SK-N-SH (cell line): Measurements from ENCODE around the gene ZNRD2. TPM values are rescaled to one million over a fixed set of nuclear protein-coding genes. Genes with fewer than 3 reads are reported as not detected.

Source experiments
- CTCF ChIA-PET: fragments of 300-600, 350-600 bp; formaldehyde crosslinking; extraction: SDS; loops from one replicate; lab custom pipeline; 2021; lab: Yijun Ruan, JAX
- POLR2A ChIA-PET: fragments of 350-600 bp; sonication (Branson Sonifier 250); formaldehyde crosslinking; extraction: SDS; loops from one replicate; lab custom pipeline; 2020; ENCODE audit warnings: antibody characterized with exemption, inconsistent platforms; lab: Yijun Ruan, JAX
- DNase-seq: peaks from one replicate; pipeline ENCODE4 v3.0.0; 2012
- H2AFZ ChIP-seq: fragments of 200-600 bp; sonication (generic); 2 replicates; pipeline ENCODE4 v1.8.1; 2016; ENCODE audit warnings: antibody characterized with exemption, mild to moderate bottlenecking, low read depth
- H3F3A ChIP-seq: fragments of 200-600 bp; sonication (generic); replicated peaks from 2 replicates; pipeline ENCODE3; 2016; ENCODE audit warnings: antibody characterized with exemption, mild to moderate bottlenecking; ENCODE audit not compliant: insufficient read depth
- H3K27ac ChIP-seq, 2 experiments: fragments of 200-500 bp in 1 of 2; fragments of 200-600 bp in 1 of 2; sonication (Bioruptor generic) in 1 of 2; sonication (generic), shearing (Covaris generic) in 1 of 2; 2 replicates each; pipeline versions ENCODE4 v1.5.1 to v1.6.1; 2014 to 2016; ENCODE audit warnings: low read depth in 2 of 2, inconsistent platforms in 1 of 2, low read length in 1 of 2, mild to moderate bottlenecking in 1 of 2, mixed read lengths in 1 of 2
- H3K27me3 ChIP-seq: fragments of 200-600 bp; sonication (generic), shearing (Covaris generic); 2 replicates; pipeline ENCODE4 v1.6.1; 2016; ENCODE audit warnings: mixed run types; ENCODE audit not compliant: insufficient read depth
- H3K36me3 ChIP-seq, 2 experiments: fragments of 200-500 bp in 1 of 2; fragments of 200-600 bp in 1 of 2; sonication (Bioruptor generic) in 1 of 2; sonication (generic) in 1 of 2; replicated peaks in 1 of 2; 2 replicates each; pipeline versions ENCODE3 to v1.5.1; 2014 to 2016; ENCODE audit warnings: low read length in 1 of 2, mild to moderate bottlenecking in 1 of 2; ENCODE audit not compliant: insufficient read depth in 2 of 2, control insufficient read depth in 1 of 2
- H3K4me1 ChIP-seq, 2 experiments: fragments of 200-500 bp in 1 of 2; fragments of 200-600 bp in 1 of 2; sonication (Bioruptor generic) in 1 of 2; sonication (generic), shearing (Covaris generic) in 1 of 2; 2 replicates each; pipeline versions ENCODE4 v1.5.1 to v1.6.1; 2014 to 2016; ENCODE audit warnings: low read depth in 1 of 2, low read length in 1 of 2, mixed run types in 1 of 2; ENCODE audit not compliant: insufficient read depth in 2 of 2, control insufficient read depth in 1 of 2
- H3K4me2 ChIP-seq: fragments of 200-600 bp; sonication (generic), shearing (Covaris generic); 2 replicates; pipeline ENCODE4 v1.6.1; 2017; ENCODE audit warnings: mixed run types
- H3K4me3 ChIP-seq, 2 experiments: fragments of 200-500 bp in 1 of 2; fragments of 200-600 bp in 1 of 2; sonication (Bioruptor generic) in 1 of 2; sonication (generic), shearing (Covaris generic) in 1 of 2; 2 replicates each; pipeline versions ENCODE4 v1.5.1 to v1.8.1; 2014 to 2016; ENCODE audit warnings: low read depth in 2 of 2, inconsistent platforms in 1 of 2, low read length in 1 of 2, mild to moderate bottlenecking in 1 of 2, mixed read lengths in 1 of 2, moderate library complexity in 1 of 2
- H3K79me2 ChIP-seq: fragments of 200-600 bp; sonication (generic); 2 replicates; pipeline ENCODE4 v1.8.1; 2017; ENCODE audit warnings: mild to moderate bottlenecking; ENCODE audit not compliant: insufficient read depth
- H3K9ac ChIP-seq: fragments of 200-600 bp; sonication (generic); 2 replicates; pipeline ENCODE4 v1.6.1; 2017; ENCODE audit warnings: mixed run types
- H3K9me2 ChIP-seq: fragments of 200-600 bp; sonication (generic); 2 replicates; pipeline ENCODE4 v1.6.1; 2017; ENCODE audit warnings: mixed run types
- H3K9me3 ChIP-seq: fragments of 200-600 bp; sonication (generic); 2 replicates; pipeline ENCODE4 v1.6.1; 2017; ENCODE audit warnings: mixed run types, mild to moderate bottlenecking, moderate library complexity
- H4K20me1 ChIP-seq: fragments of 200-600 bp; sonication (generic); 2 replicates; pipeline ENCODE4 v1.6.1; 2017; ENCODE audit warnings: mild to moderate bottlenecking, mixed run types; ENCODE audit not compliant: insufficient read depth
- EP300 ChIP-seq, 2 experiments: IDR thresholded peaks; 2 replicates each; pipeline versions ENCODE4 v1.4.0 to v1.6.1; 2012; ENCODE audit warnings: borderline replicate concordance in 1 of 2, low read depth in 1 of 2, low read length in 1 of 2
- EZH2phosphoT487 ChIP-seq: fragments of 200-600 bp; sonication (generic); IDR thresholded peaks from 2 replicates; pipeline ENCODE4 v1.6.1; 2017; ENCODE audit warnings: low read depth, mixed run types, mild to moderate bottlenecking, antibody characterized with exemption, moderate library complexity, borderline replicate concordance
- FOSL2 ChIP-seq: IDR thresholded peaks from 2 replicates; pipeline ENCODE4 v1.4.0; 2012; ENCODE audit warnings: low read depth, mild to moderate bottlenecking, moderate library complexity, borderline replicate concordance
- GABPA ChIP-seq: IDR thresholded peaks from 2 replicates; pipeline ENCODE4 v1.4.0; 2012; ENCODE audit warnings: low read depth, mild to moderate bottlenecking
- GATA2 ChIP-seq: sonication (generic); formaldehyde crosslinking; IDR thresholded peaks from 2 replicates; pipeline ENCODE4 v1.5.0; 2020; ENCODE audit warnings: mild to moderate bottlenecking, missing genetic modification reagents
- MEF2A ChIP-seq: IDR thresholded peaks from 2 replicates; pipeline ENCODE4 v1.4.0; 2012; ENCODE audit warnings: low read depth, borderline replicate concordance
- MXI1 ChIP-seq: IDR thresholded peaks from 2 replicates; pipeline ENCODE4 v1.6.1; 2012; ENCODE audit warnings: mild to moderate bottlenecking, low read depth, low read length, improper control_type of control experiment
- NFIC ChIP-seq: IDR thresholded peaks from 2 replicates; pipeline ENCODE4 v1.4.0; 2012; ENCODE audit warnings: borderline replicate concordance
- POLR2AphosphoS5 ChIP-seq: IDR thresholded peaks from 2 replicates; pipeline ENCODE4 v1.6.1; 2012; ENCODE audit warnings: low read depth, low read length
- RAD21 ChIP-seq: IDR thresholded peaks from 2 replicates; pipeline ENCODE4 v1.6.1; 2012; ENCODE audit warnings: mild to moderate bottlenecking, low read length
- RCOR1 ChIP-seq: fragments of 150-350 bp; IDR thresholded peaks from 2 replicates; pipeline ENCODE4 v1.6.1; 2017; ENCODE audit warnings: antibody characterized with exemption, low read length
- RFX5 ChIP-seq: IDR thresholded peaks from 2 replicates; pipeline ENCODE4 v1.6.1; 2012; ENCODE audit warnings: mild to moderate bottlenecking, improper control_type of control experiment, low read length
- RXRA ChIP-seq: IDR thresholded peaks from 2 replicates; pipeline ENCODE4 v1.4.0; 2012; ENCODE audit warnings: low read depth, mild to moderate bottlenecking, borderline replicate concordance
- TAF1 ChIP-seq: IDR thresholded peaks from 2 replicates; pipeline ENCODE4 v1.6.1; 2012; ENCODE audit warnings: low read depth, mild to moderate bottlenecking, low read length, moderate library complexity, borderline replicate concordance
- WGBS: methylation state at CpG from one replicate; pipeline ENCODE4 v1.1.6; 2017; ENCODE audit warnings: low lambda C conversion rate; 5-methylcytosine and 5-hydroxymethylcytosine counted together
- polyA plus RNA-seq, 3 experiments: library from polyadenylated mRNA; depleted of rRNA; stranded (reverse); fragments of >200 nt; gene quantifications; 2 replicates each; pipeline ENCODE4 v1.2.3, GENCODE V29; 2012
- TF ChIP-seq, protein P1 (sequence below): fragments of 150-350 bp; IDR thresholded peaks from 2 replicates; pipeline ENCODE4 v1.6.1; 2017; ENCODE audit warnings: antibody characterized with exemption, low read length, low read depth, borderline replicate concordance
- TF ChIP-seq, protein P2 (sequence below): IDR thresholded peaks from 2 replicates; pipeline ENCODE4 v1.6.1; 2012; ENCODE audit warnings: mild to moderate bottlenecking, low read depth, low read length, moderate library complexity
- TF ChIP-seq, protein P3 (sequence below): fragments of 200-600 bp; sonication (generic); IDR thresholded peaks from 2 replicates; pipeline ENCODE4 v1.6.1; 2017; ENCODE audit warnings: antibody characterized with exemption, mild to moderate bottlenecking, moderate library complexity

ZNRD2 gene
- polyA plus RNA-seq, 1 of the 3 experiments (the other 2 are of a cell fraction): 78.1 TPM

DNA sequence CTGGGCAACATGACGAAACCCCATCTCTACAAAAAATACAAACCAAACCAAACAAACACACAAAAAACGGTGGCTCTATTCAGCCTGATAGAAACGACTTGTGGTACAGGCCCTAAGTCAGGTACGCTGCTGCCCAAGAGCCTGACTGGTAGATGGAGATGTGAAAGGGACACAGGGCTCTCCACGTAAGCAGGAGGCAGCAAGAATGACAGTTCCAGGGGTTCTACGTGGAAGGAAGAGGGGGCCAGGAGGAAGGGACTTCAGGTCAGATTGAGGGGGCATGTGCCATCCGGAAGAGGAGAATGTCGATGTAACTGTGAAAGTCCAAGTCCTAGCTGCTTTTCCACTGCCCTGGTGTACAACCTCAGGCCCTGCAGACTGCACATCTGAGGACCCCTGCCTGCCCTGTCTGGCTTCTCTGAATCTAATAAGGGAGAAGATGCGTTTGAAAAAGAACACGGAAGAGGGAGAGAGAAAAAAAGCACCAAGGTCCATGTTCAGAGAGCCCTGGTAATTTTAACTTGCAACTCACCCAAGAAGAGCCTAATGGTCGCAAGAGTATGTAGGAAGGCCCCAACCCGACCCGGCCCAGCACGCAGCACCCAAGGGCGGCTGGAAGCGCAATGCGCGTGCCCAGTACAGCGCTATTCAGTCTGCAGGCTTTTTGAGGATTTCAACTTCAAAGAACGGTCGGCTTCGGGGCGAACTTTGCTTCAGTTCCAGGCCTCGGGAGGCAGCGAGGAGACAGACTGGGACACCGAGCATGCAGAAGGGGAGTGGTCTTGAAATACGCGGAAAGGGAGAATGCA, 909 bp upstream of the ZNRD2 start:
- peak overlapping the region; percentile 74 for H3K9ac ChIP-seq
- H3K9me3 ChIP-seq: no peaks in the 10 kb centered on the region
- peak overlapping the region; percentile 76 to 99 for H3K4me3 ChIP-seq
- POLR2A ChIA-PET: interaction anchor here (0.9 to 1.7 kb wide), 7 partner anchors 10 to 145 kb away, joined by 3 to 12 read pairs (median 4); partner anchors contain the start of gene MALAT1
- CTCF ChIA-PET: interaction anchor here (0.5 to 13.6 kb wide), 12 partner anchors 9 to 45 kb away, joined by 3 to 295 read pairs (median 4); partner anchors contain the start of genes KCNK7 and LTBP3
- H3K4me2 ChIP-seq: peak overlapping the region; percentile 95
- peaks cover 34% of the 10 kb centered on the region for H3F3A ChIP-seq
- no peak for DNase-seq
- peaks cover 3 to 4% of the 10 kb centered on the region in 2 experiments for H3K36me3 ChIP-seq
- WGBS: 3% methylated on average over 28 of the region's 28 CpGs
- TF ChIP-seq FOSL2 (no peak), TAF1 (peak; percentile 60; the same call in 1 of the 2 replicates), RFX5 (no peak), POLR2AphosphoS5 (0 out of 2 replicates have a peak, but pooled peaks have one; percentile 63), EP300 (IDR thresholded peaks at IDR 0.05; ENCODE audit: borderline replicate concordance in 1 of 2, low read depth in 1 of 2, low read length in 1 of 2) (no peak), RCOR1 (no peak)
- peaks cover 11% of the 10 kb centered on the region for H4K20me1 ChIP-seq
- peak overlapping the region; percentile 69; the same call in 1 of the 2 replicates for H2AFZ ChIP-seq
- H3K27me3 ChIP-seq: no peaks in the 10 kb centered on the region
- no peaks in the 10 kb centered on the region for H3K9me2 ChIP-seq
- H3K79me2 ChIP-seq: peaks cover 61% of the 10 kb centered on the region
- peak overlapping the region; percentile 81 to 97 for H3K27ac ChIP-seq
- peaks cover 34 to 41% of the 10 kb centered on the region in 2 experiments; a peak in 3 of 4 replicates for H3K4me1 ChIP-seq

DNA sequence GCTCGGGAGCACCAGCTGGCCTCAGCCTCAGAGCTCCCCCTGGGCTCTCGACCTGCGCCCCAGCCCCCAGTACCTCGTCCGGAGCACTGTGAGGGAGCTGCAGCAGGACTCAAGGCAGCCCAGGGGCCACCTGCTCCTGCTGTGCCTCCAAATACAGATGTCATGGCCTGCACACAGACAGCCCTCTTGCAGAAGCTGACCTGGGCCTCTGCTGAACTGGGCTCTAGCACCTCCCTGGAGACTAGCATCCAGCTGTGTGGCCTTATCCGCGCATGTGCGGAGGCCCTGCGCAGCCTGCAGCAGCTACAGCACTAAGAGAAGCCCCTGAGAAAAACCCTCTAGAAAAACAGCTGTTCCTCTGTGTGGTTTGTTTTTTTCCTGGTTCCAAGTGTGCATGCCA, 1.1 kb downstream of the ZNRD2 start:
- no peak overlapping the region for H2AFZ ChIP-seq
- WGBS: 75% methylated on average over 9 of the region's 9 CpGs
- H3K27me3 ChIP-seq: no peaks in the 10 kb centered on the region
- H3K9me3 ChIP-seq: no peaks in the 10 kb centered on the region
- peaks cover 14% of the 10 kb centered on the region for H4K20me1 ChIP-seq
- no peaks in the 10 kb centered on the region for H3K9me2 ChIP-seq
- peak overlapping the region; percentile 77 to 81; a peak in 2 of 4 replicates for H3K27ac ChIP-seq
- peak overlapping the region; percentile 77; the same call in 1 of the 2 replicates for H3K9ac ChIP-seq
- H3K79me2 ChIP-seq: peaks cover 69% of the 10 kb centered on the region
- peaks cover 36% of the 10 kb centered on the region for H3F3A ChIP-seq
- H3K4me3 ChIP-seq: peak overlapping the region; percentile 76 to 99
- POLR2A ChIA-PET: interaction anchor here (1.0 to 2.0 kb wide), 6 partner anchors 10 to 73 kb away, joined by 3 to 10 read pairs (median 4); partner anchors contain the start of genes LTBP3 and MALAT1
- H3K36me3 ChIP-seq: peaks cover 9 to 11% of the 10 kb centered on the region in 2 experiments
- H3K4me1 ChIP-seq: peaks cover 41 to 47% of the 10 kb centered on the region in 2 experiments; a peak in 3 of 4 replicates
- CTCF ChIA-PET: interaction anchor here (0.6 to 13.6 kb wide), 15 partner anchors 11 to 256 kb away, joined by 3 to 295 read pairs (median 6); partner anchors contain the start of genes KAT5, KCNK7, LTBP3 and MALAT1
- no peak for TF ChIP-seq RXRA
- TF ChIP-seq GATA2: no peak
- no peak for TF ChIP-seq RFX5
- no peak for TF ChIP-seq GABPA
- TF ChIP-seq POLR2AphosphoS5: no peak
- TF ChIP-seq FOSL2: no peak
- TF ChIP-seq EZH2phosphoT487: no peak
- TF ChIP-seq MEF2A: no peak
- TF ChIP-seq MXI1: no peak
- TF ChIP-seq, protein P1, sequence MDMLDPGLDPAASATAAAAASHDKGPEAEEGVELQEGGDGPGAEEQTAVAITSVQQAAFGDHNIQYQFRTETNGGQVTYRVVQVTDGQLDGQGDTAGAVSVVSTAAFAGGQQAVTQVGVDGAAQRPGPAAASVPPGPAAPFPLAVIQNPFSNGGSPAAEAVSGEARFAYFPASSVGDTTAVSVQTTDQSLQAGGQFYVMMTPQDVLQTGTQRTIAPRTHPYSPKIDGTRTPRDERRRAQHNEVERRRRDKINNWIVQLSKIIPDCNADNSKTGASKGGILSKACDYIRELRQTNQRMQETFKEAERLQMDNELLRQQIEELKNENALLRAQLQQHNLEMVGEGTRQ: no peak
- TF ChIP-seq RAD21: no peak
- TF ChIP-seq NFIC: no peak
- TF ChIP-seq, protein P2, sequence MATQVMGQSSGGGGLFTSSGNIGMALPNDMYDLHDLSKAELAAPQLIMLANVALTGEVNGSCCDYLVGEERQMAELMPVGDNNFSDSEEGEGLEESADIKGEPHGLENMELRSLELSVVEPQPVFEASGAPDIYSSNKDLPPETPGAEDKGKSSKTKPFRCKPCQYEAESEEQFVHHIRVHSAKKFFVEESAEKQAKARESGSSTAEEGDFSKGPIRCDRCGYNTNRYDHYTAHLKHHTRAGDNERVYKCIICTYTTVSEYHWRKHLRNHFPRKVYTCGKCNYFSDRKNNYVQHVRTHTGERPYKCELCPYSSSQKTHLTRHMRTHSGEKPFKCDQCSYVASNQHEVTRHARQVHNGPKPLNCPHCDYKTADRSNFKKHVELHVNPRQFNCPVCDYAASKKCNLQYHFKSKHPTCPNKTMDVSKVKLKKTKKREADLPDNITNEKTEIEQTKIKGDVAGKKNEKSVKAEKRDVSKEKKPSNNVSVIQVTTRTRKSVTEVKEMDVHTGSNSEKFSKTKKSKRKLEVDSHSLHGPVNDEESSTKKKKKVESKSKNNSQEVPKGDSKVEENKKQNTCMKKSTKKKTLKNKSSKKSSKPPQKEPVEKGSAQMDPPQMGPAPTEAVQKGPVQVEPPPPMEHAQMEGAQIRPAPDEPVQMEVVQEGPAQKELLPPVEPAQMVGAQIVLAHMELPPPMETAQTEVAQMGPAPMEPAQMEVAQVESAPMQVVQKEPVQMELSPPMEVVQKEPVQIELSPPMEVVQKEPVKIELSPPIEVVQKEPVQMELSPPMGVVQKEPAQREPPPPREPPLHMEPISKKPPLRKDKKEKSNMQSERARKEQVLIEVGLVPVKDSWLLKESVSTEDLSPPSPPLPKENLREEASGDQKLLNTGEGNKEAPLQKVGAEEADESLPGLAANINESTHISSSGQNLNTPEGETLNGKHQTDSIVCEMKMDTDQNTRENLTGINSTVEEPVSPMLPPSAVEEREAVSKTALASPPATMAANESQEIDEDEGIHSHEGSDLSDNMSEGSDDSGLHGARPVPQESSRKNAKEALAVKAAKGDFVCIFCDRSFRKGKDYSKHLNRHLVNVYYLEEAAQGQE: no peak
- TF ChIP-seq, protein P3, sequence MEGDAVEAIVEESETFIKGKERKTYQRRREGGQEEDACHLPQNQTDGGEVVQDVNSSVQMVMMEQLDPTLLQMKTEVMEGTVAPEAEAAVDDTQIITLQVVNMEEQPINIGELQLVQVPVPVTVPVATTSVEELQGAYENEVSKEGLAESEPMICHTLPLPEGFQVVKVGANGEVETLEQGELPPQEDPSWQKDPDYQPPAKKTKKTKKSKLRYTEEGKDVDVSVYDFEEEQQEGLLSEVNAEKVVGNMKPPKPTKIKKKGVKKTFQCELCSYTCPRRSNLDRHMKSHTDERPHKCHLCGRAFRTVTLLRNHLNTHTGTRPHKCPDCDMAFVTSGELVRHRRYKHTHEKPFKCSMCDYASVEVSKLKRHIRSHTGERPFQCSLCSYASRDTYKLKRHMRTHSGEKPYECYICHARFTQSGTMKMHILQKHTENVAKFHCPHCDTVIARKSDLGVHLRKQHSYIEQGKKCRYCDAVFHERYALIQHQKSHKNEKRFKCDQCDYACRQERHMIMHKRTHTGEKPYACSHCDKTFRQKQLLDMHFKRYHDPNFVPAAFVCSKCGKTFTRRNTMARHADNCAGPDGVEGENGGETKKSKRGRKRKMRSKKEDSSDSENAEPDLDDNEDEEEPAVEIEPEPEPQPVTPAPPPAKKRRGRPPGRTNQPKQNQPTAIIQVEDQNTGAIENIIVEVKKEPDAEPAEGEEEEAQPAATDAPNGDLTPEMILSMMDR: no peak
- no peak for TF ChIP-seq RCOR1
- H3K4me2 ChIP-seq: peak overlapping the region; percentile 95
- DNase-seq: no peak
